ENCODE measurements around the gene HKDC1. TPM values are rescaled to one million over a fixed set of nuclear protein-coding genes. Genes with fewer than 3 reads are reported as not detected.
A peak's percentile ranks its signal among the peaks of the same experiment; 100 is the strongest.

Gene HKDC1
- total RNA-seq, 1 experiment from 2014 or later: 1.7 TPM

DNA sequence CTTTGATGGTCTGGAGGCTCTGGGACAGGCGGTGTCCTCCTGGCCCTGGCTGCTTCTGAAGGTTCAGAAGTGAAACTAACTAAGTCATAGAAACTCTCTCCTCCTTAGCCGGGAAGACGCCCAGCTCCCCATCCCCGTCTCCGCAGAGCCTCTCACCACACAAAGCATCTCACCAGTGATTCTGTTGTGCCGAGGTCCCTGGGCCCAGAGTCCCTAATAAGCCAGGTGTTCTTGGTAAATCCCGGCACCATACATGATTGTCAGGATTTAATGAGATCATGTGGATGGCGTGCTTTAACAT is 9.4 kb downstream of the HKDC1 start:
- intact Hi-C loops (cut with micrococcal nuclease): no loop called here
- no peak overlapping the region for H3K4me3 ChIP-seq (replicated peaks in 1 of 2; ENCODE audit: low read depth in 1 of 2, low read length in 2 of 2)
- peaks cover 22 to 55% of the 10 kb centered on the region in 2 experiments for H3K4me1 ChIP-seq (ENCODE audit: control insufficient read depth in 1 of 2, insufficient read depth in 2 of 2, low read length in 2 of 2)
- BruUV-seq (replicated peaks): no TSS peak
- no peak for TF ChIP-seq YY1 (IDR thresholded peaks at IDR 0.05; ENCODE audit: extremely low read depth, insufficient replicate concordance, low read depth, low read length)
- TF ChIP-seq ZBTB33 (IDR thresholded peaks at IDR 0.05; ENCODE audit: extremely low read depth, insufficient replicate concordance, low read length): no peak
- no peak for TF ChIP-seq TCF7L2 (IDR thresholded peaks at IDR 0.05; ENCODE audit: borderline replicate concordance, extremely low read depth, insufficient read depth, insufficient read length)
- TF ChIP-seq SIN3A (IDR thresholded peaks at IDR 0.05; ENCODE audit: low read depth): no peak
- no peak for TF ChIP-seq CBX3 (IDR thresholded peaks at IDR 0.05; ENCODE audit: low read depth)
- TF ChIP-seq, protein P1, sequence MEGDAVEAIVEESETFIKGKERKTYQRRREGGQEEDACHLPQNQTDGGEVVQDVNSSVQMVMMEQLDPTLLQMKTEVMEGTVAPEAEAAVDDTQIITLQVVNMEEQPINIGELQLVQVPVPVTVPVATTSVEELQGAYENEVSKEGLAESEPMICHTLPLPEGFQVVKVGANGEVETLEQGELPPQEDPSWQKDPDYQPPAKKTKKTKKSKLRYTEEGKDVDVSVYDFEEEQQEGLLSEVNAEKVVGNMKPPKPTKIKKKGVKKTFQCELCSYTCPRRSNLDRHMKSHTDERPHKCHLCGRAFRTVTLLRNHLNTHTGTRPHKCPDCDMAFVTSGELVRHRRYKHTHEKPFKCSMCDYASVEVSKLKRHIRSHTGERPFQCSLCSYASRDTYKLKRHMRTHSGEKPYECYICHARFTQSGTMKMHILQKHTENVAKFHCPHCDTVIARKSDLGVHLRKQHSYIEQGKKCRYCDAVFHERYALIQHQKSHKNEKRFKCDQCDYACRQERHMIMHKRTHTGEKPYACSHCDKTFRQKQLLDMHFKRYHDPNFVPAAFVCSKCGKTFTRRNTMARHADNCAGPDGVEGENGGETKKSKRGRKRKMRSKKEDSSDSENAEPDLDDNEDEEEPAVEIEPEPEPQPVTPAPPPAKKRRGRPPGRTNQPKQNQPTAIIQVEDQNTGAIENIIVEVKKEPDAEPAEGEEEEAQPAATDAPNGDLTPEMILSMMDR (IDR thresholded peaks at IDR 0.05 in 2 of 3, conservative IDR thresholded peaks at IDR 0.05 in 1 of 3; ENCODE audit: borderline replicate concordance in 1 of 3, insufficient read depth in 1 of 3, low read depth in 2 of 3, low read length in 2 of 3): no peak
- no peak for TF ChIP-seq SRF (IDR thresholded peaks at IDR 0.05; ENCODE audit: low read depth)
- no peak for TF ChIP-seq POLR2A (IDR thresholded peaks at IDR 0.05; ENCODE audit: borderline replicate concordance, extremely low read depth, insufficient read depth, insufficient read length)
- no peak for TF ChIP-seq EZH2 (IDR thresholded peaks at IDR 0.05)
- no peak for TF ChIP-seq RAD21 (IDR thresholded peaks at IDR 0.05; ENCODE audit: low read depth)
- no peak for TF ChIP-seq ZNF274 (IDR thresholded peaks at IDR 0.05; ENCODE audit: low read depth, low read length)
- no peak for TF ChIP-seq JUND (IDR thresholded peaks at IDR 0.05)
- TF ChIP-seq FOSL1 (IDR thresholded peaks at IDR 0.05; ENCODE audit: low read depth): no peak
- no peak for TF ChIP-seq POLR2AphosphoS5 (IDR thresholded peaks at IDR 0.05; ENCODE audit: low read depth, low read length)
- no peak for TF ChIP-seq REST (IDR thresholded peaks at IDR 0.05; ENCODE audit: low read depth)
- TF ChIP-seq EZH2phosphoT487 (IDR thresholded peaks at IDR 0.05; ENCODE audit: borderline replicate concordance): no peak
- DNase-seq (ENCODE audit: low read depth, low spot score) (no peak), ATAC-seq (no peak)
- H3K9me3 ChIP-seq (ENCODE audit: control insufficient read depth in 1 of 2, insufficient read depth in 1 of 2, low read depth in 1 of 2, low read length in 2 of 2): no peaks in the 10 kb centered on the region
- H3K36me3 ChIP-seq (ENCODE audit: control insufficient read depth in 1 of 2, insufficient read depth in 2 of 2, low read length in 2 of 2): no peaks in the 10 kb centered on the region
- CTCF ChIA-PET: no interaction called here
- no peaks in the 10 kb centered on the region for H3K27me3 ChIP-seq (ENCODE audit: insufficient read depth, low read length)
- no peaks in the 10 kb centered on the region for H4K20me1 ChIP-seq (ENCODE audit: insufficient read depth)
- RAD21 ChIA-PET (ENCODE audit: low non-redundant PET in 1 of 2, low total read pairs in 2 of 2, uncharacterized antibody in 2 of 2, unreplicated experiment in 2 of 2): no interaction called here
- H3K9ac ChIP-seq (ENCODE audit: low read length): no peak overlapping the region
- POLR2A ChIA-PET: no interaction called here
- no peaks in the 10 kb centered on the region for H3K79me2 ChIP-seq (ENCODE audit: insufficient read depth, low read length)
- H3K4me2 ChIP-seq (ENCODE audit: low read length): peak overlapping the region; percentile 41
- no peak overlapping the region for H2AFZ ChIP-seq (ENCODE audit: low read depth, low read length, poor library complexity, severe bottlenecking)
- H3K9me2 ChIP-seq (ENCODE audit: insufficient read depth): no peaks in the 10 kb centered on the region
- no peak overlapping the region for H3K27ac ChIP-seq (ENCODE audit: low read depth, low read length)
